Central memory CD8-positive, alpha-beta T cell (primary cell): ENCODE results near the gene KAT6B.

Experiments used
- ATAC-seq: fragments of 150-1000 bp; cut with Tn5 transposase; replicated peaks from 2 replicates; pipeline ENCODE4 v1.10.0; 2022; ENCODE audit warnings: mild to moderate bottlenecking, moderate FRiP score, moderate number of reproducible peaks; ENCODE audit not compliant: poor library complexity, severe bottlenecking; ENCODE audit errors: extremely low read depth
- DNase-seq, 2 donors: peaks; one replicate each; pipeline ENCODE4 v3.0.0; 2021; ENCODE audit warnings: low spot score in 2 of 2
- H3K27ac Mint-ChIP-seq: one replicate; pipeline ENCODE4 v1.8.0; 2022; ENCODE audit warnings: low read depth, mild to moderate bottlenecking, moderate library complexity, mixed read lengths
- H3K27me3 Mint-ChIP-seq: one replicate; pipeline ENCODE4 v1.8.0; 2022; ENCODE audit warnings: mixed read lengths
- H3K36me3 Mint-ChIP-seq: one replicate; pipeline ENCODE4 v1.8.0; 2022; ENCODE audit warnings: mild to moderate bottlenecking, moderate library complexity, mixed read lengths; ENCODE audit not compliant: insufficient read depth
- H3K4me1 Mint-ChIP-seq: one replicate; pipeline ENCODE4 v1.8.0; 2022; ENCODE audit warnings: mixed read lengths
- H3K4me3 Mint-ChIP-seq: one replicate; pipeline ENCODE4 v1.8.0; 2022; ENCODE audit warnings: mild to moderate bottlenecking, moderate library complexity, mixed read lengths
- H3K9me3 Mint-ChIP-seq: one replicate; pipeline ENCODE4 v1.8.0; 2022; ENCODE audit warnings: mixed read lengths

The KAT6B gene

DNA sequence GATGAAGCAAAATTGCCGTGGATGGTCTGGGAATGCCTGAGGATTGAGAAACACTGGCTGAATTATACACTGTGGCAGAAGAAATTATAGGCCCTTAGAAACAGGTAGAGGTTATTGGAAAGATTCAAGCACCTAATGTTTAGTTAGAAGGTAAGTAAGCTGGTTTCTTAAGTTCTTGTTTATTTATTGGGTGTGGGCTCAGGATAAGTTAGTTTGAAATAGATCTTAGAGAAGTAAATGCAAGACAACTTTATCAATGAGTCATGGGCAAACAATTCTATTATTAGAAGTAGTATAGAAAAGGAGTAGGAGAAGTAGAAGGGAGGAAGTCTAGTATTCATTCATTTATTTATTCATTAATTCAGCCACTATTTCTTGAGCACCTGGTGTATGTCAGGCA, 96.5 kb downstream of the KAT6B start:
- H3K4me3 Mint-ChIP-seq, result no peak overlapping the region
- no peak for DNase-seq
- peaks cover 7% of the 10 kb centered on the region for H3K36me3 Mint-ChIP-seq
- ATAC-seq, result no peak
- H3K27ac Mint-ChIP-seq, result peak overlapping the region; percentile 12
- H3K4me1 Mint-ChIP-seq, result peaks cover 41% of the 10 kb centered on the region
- no peaks in the 10 kb centered on the region for H3K27me3 Mint-ChIP-seq
- H3K9me3 Mint-ChIP-seq, result no peaks in the 10 kb centered on the region

DNA sequence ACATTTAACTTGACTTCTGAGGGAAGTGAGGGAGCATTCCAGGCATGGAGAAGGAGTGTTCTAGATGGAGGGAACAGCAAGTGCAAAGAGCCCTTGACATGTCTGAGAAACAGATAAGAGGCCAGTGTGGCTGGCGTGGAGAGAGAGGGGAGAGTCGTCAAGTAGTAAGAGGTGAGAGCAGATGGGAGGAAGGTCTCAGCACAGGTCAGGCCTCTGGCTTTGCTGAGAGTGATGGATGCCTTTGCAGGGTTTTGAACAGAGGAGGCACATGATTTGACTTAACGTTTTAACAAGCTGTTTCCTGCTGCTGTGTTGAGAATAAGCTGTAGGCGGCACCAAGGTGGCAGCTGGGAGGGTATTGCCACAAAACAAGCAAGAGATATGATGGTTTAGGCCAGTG, 97.2 kb downstream of the KAT6B start:
- H3K27me3 Mint-ChIP-seq, result no peaks in the 10 kb centered on the region
- no peak overlapping the region for H3K4me3 Mint-ChIP-seq
- no peak overlapping the region for H3K27ac Mint-ChIP-seq
- no peaks in the 10 kb centered on the region for H3K9me3 Mint-ChIP-seq
- ATAC-seq (no peak), DNase-seq (no peak)
- H3K36me3 Mint-ChIP-seq, result peaks cover 7% of the 10 kb centered on the region
- peaks cover 41% of the 10 kb centered on the region for H3K4me1 Mint-ChIP-seq

DNA sequence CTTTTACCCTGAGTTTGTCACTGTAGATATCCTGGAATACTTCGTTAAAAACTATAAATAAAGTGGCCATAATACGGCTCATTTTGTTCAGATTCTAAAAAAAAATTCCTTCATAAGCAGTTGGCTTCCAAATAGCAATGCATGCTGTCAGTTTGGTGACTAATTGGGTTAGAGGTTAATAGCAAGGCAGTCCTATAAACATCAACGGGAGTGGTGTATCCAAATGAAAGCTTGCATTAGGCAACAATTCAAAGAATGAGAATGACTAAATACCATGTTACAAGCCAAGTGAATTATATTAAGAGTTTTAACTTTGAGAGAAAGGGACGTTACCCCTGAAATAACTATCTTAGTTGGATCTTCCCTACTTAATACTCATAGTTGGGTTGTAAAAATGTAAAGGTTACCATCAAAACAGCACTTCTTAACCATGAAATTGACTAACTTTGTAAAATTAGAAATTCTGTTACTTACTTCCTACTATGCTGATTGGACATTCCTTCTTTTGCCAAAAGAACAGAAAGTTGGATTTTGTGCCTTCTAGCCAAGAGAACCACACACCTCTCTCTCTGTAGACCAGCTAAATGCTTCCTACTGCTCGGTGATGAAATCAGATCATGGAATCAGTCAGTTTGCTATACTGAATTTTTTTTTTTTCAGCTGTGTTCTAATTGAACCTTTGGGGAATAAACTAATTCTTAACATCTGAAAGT, 98.0 kb downstream of the KAT6B start:
- DNase-seq, result no peak
- peaks cover 41% of the 10 kb centered on the region for H3K4me1 Mint-ChIP-seq

DNA sequence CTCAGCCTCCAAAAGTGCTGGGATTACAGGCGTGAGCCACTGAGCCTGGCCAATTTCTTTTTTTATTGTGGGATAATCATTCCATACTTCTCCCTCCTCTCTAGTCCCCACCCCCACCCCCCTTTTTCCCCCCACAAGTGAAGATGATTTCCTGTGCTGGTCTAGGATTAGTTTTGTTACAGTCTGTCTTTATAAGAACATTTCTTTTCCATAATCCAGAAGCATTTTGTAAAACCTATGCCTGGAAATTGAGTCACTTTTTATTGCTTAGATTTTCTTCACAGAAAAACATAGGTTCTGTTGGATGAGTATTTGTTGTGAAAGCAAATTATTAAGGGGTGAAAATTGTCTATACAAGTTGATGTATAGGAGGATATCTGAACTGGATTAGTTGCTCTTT, 98.9 kb downstream of the KAT6B start:
- no peak for DNase-seq
- H3K27me3 Mint-ChIP-seq, result no peaks in the 10 kb centered on the region
- ATAC-seq, result no peak
- H3K27ac Mint-ChIP-seq, result no peak overlapping the region
- peaks cover 41% of the 10 kb centered on the region for H3K4me1 Mint-ChIP-seq
- no peak overlapping the region for H3K4me3 Mint-ChIP-seq
- H3K36me3 Mint-ChIP-seq, result peaks cover 7% of the 10 kb centered on the region
- H3K9me3 Mint-ChIP-seq, result no peaks in the 10 kb centered on the region

More for the DNA sequence above, 98.0 kb downstream of the KAT6B start:
- Mint-ChIP-seq H3K27ac (no peak overlapping the region), H3K4me3 (no peak overlapping the region), H3K36me3 (peaks cover 7% of the 10 kb centered on the region), H3K9me3 (no peaks in the 10 kb centered on the region), H3K27me3 (no peaks in the 10 kb centered on the region)
- ATAC-seq, result no peak

DNA sequence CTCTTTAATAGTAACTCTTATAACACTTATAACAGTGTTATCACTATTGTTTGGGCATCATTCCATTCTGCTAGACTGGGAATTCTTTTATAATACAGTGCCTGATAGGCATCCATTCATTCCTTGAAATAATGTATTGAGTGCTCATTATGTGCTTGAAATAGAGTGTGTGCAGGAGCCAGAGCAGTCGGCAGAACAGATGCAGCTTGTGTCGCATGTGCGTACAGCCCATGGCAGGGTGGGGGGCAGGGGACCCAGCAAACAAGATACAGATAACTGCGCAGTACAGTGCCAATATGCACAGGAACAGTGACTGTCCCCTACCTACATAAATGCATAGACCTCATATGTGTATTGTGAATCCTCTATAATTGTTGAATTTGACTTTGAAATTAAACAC, 99.3 kb downstream of the KAT6B start:
- DNase-seq, result no peak
- Mint-ChIP-seq H3K27ac (no peak overlapping the region), H3K9me3 (no peaks in the 10 kb centered on the region), H3K36me3 (peaks cover 7% of the 10 kb centered on the region), H3K4me1 (peaks cover 37% of the 10 kb centered on the region), H3K27me3 (no peaks in the 10 kb centered on the region), H3K4me3 (no peak overlapping the region)
- ATAC-seq, result no peak

DNA sequence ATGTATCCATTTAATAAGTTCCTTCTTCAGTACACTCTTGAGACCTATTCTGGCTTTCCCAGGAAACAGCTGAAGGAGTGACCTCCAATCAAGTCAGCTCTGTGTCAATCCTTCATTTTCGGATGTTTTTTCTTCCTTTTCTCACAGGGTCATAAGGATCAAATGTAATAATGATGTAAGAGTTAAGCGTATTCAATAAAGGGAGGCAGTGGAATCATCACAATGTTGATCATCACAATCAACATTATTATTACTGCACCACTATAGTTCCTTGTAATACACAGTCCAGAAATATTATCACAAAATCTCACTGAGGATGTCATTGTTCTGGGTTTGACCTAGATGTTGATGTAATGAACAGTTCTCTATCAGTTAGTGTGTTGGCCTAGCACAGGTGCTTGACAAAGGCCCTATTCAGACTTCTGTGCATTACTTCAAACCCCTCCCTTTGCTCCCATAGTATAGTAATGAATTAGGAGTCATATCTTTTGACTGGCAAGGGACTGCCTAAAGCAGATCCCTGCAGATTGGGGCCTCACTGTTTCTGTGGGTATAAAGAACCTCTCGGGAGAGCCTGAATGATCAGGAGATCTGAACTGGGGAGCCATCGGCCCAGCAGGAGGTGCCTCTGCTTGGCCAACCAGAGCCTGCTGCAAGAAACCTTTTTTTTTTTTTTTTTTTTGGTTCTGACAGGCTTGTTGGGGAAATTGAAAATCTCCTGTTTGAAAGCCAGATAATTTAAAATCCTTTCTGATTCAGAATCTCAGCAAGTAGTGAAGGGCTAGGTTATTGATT, 100.6 kb downstream of the KAT6B start:
- ATAC-seq, result no peak
- H3K27me3 Mint-ChIP-seq, result no peaks in the 10 kb centered on the region
- H3K27ac Mint-ChIP-seq, result no peak overlapping the region
- H3K4me3 Mint-ChIP-seq, result no peak overlapping the region
- H3K9me3 Mint-ChIP-seq, result no peaks in the 10 kb centered on the region
- H3K4me1 Mint-ChIP-seq, result peaks cover 34% of the 10 kb centered on the region
- peaks cover 9% of the 10 kb centered on the region for H3K36me3 Mint-ChIP-seq
- DNase-seq, result no peak

DNA sequence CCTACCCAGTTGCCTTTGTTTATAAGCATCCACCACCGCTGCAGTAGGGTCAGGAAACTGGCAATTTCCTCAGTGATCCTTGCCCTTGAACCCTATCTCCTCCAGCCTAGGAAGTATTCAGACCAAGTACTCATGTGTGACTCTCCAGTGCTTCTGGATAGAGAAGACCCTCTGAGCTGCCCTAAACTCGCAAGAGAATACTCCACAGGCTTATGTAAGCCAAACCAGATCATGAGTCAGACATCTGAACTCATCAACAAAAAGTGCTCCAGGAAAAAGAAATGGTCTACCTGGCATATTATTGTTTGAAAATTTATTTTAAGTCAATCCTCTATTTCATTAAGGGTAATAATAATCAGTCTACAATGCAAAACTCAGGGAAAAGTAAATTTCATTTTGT, 101.3 kb downstream of the KAT6B start:
- Mint-ChIP-seq H3K27ac (no peak overlapping the region), H3K4me3 (no peak overlapping the region), H3K4me1 (peaks cover 38% of the 10 kb centered on the region), H3K27me3 (no peaks in the 10 kb centered on the region), H3K36me3 (peaks cover 9% of the 10 kb centered on the region), H3K9me3 (no peaks in the 10 kb centered on the region)
- DNase-seq, result no peak
- ATAC-seq, result no peak

DNA sequence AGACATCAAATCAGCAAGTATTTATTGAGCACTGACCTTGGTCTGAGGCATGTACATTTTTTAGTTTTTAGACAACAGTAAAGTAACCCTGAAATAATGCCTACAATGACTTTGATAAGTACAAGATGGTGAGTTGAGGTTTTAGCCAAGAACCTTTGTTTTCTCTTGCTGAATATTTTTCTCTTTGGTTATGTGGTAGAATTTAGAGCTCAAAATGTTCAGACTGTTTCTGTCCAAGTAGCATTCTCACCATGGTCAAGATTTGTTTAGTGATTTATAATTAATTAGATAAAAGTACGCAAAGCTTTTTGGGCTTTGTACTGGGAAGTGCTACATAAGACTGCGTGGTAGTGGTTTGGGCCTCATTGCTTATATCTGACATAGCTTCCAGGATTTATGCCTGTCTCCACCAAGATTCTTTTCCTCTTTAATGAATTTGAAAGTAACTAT, 102.4 kb downstream of the KAT6B start:
- H3K27ac Mint-ChIP-seq, result no peak overlapping the region
- H3K27me3 Mint-ChIP-seq, result no peaks in the 10 kb centered on the region
- H3K9me3 Mint-ChIP-seq, result no peaks in the 10 kb centered on the region
- H3K4me3 Mint-ChIP-seq, result no peak overlapping the region
- ATAC-seq (no peak), DNase-seq (no peak)
- H3K36me3 Mint-ChIP-seq, result peaks cover 7% of the 10 kb centered on the region
- H3K4me1 Mint-ChIP-seq, result peaks cover 37% of the 10 kb centered on the region

DNA sequence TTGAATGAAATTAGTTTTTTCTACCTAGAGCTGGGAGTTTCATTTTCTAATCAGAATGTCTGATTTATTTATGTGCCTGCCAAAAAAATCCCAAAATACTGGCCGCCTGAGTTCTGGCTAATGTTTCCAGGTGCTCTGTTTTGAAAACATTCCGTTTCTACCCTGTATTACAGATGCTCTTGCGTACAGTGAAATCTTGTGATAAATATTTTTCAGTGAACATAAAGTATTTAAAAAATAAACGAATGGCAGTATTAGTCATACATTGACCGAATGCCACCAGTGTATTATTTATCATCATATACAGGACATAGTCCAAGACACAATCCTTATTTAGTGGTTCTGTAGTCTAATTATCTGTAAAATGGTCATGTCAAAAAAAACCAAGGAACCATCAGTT, 102.8 kb downstream of the KAT6B start:
- Mint-ChIP-seq H3K9me3 (no peaks in the 10 kb centered on the region), H3K4me3 (no peak overlapping the region), H3K36me3 (peaks cover 7% of the 10 kb centered on the region), H3K4me1 (peaks cover 35% of the 10 kb centered on the region), H3K27me3 (no peaks in the 10 kb centered on the region), H3K27ac (no peak overlapping the region)
- DNase-seq (no peak), ATAC-seq (no peak)

DNA sequence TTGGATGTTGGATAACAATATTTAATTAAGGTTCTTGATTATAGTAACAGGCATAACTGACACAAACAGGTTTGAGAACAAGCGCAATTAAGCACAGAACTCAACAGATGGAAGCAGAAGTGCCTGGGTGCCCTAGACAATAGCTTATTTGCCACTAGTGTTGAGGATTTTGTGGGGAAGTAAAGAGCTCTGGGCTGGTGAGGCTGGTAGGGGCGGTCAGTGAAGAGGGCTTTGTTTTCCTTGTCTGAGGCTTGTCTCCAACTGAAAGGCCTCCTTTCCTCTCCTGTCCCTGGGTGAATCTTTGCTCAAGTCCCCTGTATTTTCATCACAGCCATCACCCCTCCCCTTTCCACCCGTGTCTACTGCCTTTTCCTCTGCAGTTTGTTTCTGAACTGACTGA, 104.6 kb downstream of the KAT6B start:
- Mint-ChIP-seq H3K27ac (no peak overlapping the region), H3K27me3 (no peaks in the 10 kb centered on the region), H3K36me3 (peaks cover 7% of the 10 kb centered on the region), H3K9me3 (no peaks in the 10 kb centered on the region), H3K4me1 (peaks cover 43% of the 10 kb centered on the region), H3K4me3 (no peak overlapping the region)
- ATAC-seq, result no peak
- DNase-seq, result no peak

DNA sequence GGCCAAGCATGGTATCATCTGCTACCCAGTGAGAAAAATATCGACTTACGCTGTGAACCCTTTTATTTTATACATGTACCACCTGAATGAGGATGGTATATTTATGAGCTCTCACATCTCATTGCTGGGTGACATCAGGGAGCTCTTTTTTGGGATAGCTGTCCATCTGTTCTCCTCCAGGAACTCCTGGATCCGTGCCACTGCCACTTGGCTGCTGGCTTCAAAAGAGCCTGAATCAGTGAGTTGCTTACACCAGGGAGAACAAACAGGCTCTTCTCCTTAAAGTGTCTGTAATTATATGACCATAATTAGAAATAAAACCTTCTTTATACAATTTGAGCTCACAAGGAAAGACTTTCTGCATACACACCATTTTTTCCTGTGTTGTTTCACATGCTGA, 106.2 kb downstream of the KAT6B start:
- no peak overlapping the region for H3K4me3 Mint-ChIP-seq
- ATAC-seq, result no peak
- H3K9me3 Mint-ChIP-seq, result no peaks in the 10 kb centered on the region
- peaks cover 35% of the 10 kb centered on the region for H3K4me1 Mint-ChIP-seq
- H3K27me3 Mint-ChIP-seq, result no peaks in the 10 kb centered on the region
- no peak overlapping the region for H3K27ac Mint-ChIP-seq
- no peak for DNase-seq
- H3K36me3 Mint-ChIP-seq, result peaks cover 2% of the 10 kb centered on the region

DNA sequence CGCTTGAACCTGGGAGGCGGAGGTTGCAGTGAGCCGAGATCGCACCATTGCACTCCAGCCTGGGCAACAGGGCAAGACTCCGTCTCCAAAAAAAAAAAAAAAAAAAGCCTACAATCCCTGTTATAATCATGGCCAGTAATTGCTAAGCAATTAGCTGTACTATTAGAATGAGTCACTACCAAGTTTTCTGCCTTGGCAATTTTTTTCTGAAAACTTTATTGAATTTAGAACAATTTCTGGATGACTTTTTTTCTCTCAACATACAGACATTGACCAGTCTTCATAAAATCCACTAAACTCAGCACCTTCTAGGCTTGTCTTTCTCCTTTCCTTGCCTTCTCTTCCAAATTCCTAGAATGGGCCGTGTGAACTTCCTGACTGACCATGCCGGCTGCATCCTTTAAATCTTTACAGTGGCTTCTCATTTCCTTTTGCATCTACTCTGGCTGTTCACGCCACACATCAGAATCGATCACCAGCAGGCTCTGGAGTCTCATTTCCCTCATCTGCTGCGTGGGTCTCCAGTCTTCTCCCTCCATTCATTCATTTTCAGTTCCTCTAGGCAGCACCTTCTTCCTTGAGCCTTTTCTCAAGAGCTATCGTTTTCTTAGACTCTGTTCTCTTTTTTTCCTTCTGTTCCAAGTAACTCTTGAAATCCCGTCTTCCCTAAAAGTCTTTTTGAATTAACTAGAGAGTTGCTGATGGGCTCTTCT, 107.9 kb downstream of the KAT6B start:
- Mint-ChIP-seq H3K4me1 (peaks cover 47% of the 10 kb centered on the region), H3K4me3 (no peak overlapping the region), H3K27ac (no peak overlapping the region), H3K9me3 (no peaks in the 10 kb centered on the region), H3K27me3 (no peaks in the 10 kb centered on the region), H3K36me3 (peaks cover 2% of the 10 kb centered on the region)
- DNase-seq (no peak), ATAC-seq (no peak)
